Keratinocyte (primary cell): ENCODE results near the gene CELF2. TPM values are rescaled to one million over a fixed set of nuclear protein-coding genes. Genes with fewer than 3 reads are reported as not detected.

Experiments used
- DNase-seq: peaks from one replicate; pipeline ENCODE4 v3.0.0-alpha.2; 2011; ENCODE audit warnings: low read depth, missing footprints, low spot score
- FAIRE-seq: peaks from 2 replicates; lab custom pipeline; 2011; peaks lifted over from hg19 to GRCh38; lab: Jason Lieb, UNC
- H2AFZ ChIP-seq: 2 replicates; pipeline ENCODE4 v1.6.0; 2012; ENCODE audit warnings: low read length, control low read depth, inconsistent platforms; ENCODE audit not compliant: control insufficient read depth
- H3K27ac ChIP-seq: 2 replicates; pipeline ENCODE4 v1.5.1; 2011; ENCODE audit warnings: low read length; ENCODE audit not compliant: control insufficient read depth, insufficient read depth
- H3K27me3 ChIP-seq: 3 replicates; pipeline ENCODE4 v1.6.0; 2011; ENCODE audit warnings: low read length; ENCODE audit not compliant: control insufficient read depth, insufficient read depth; ENCODE audit errors: extremely low read depth
- H3K36me3 ChIP-seq, 2 experiments: 2 replicates in 1 of 2; 3 replicates in 1 of 2; pipeline ENCODE4 v1.5.1; 2011; ENCODE audit warnings: low read length in 2 of 2, mild to moderate bottlenecking in 1 of 2; ENCODE audit not compliant: control insufficient read depth in 2 of 2, insufficient read depth in 2 of 2; ENCODE audit errors: extremely low read depth in 1 of 2
- H3K4me1 ChIP-seq: 3 replicates; pipeline ENCODE4 v1.5.1; 2011; ENCODE audit warnings: low read length; ENCODE audit not compliant: control insufficient read depth, insufficient read depth; ENCODE audit errors: extremely low read depth
- H3K4me2 ChIP-seq: 3 replicates; pipeline ENCODE4 v1.6.0; 2011; ENCODE audit warnings: low read depth, low read length; ENCODE audit not compliant: control insufficient read depth, insufficient read depth; ENCODE audit errors: extremely low read depth
- H3K4me3 ChIP-seq, 3 experiments: fragments of 200-600 bp in 1 of 3; sonication (generic) in 1 of 3; 2 replicates in 2 of 3; 3 replicates in 1 of 3; pipeline ENCODE4 v1.5.1; 2011 to 2016; ENCODE audit warnings: low read length in 3 of 3, mild to moderate bottlenecking in 3 of 3, control low read depth in 2 of 3, inconsistent platforms in 1 of 3, low read depth in 1 of 3, mixed read lengths in 1 of 3, mixed run types in 1 of 3, moderate library complexity in 1 of 3; ENCODE audit not compliant: control insufficient read depth in 2 of 3, insufficient read depth in 2 of 3; ENCODE audit errors: extremely low read depth in 1 of 3
- H3K79me2 ChIP-seq: 2 replicates; pipeline ENCODE4 v1.6.0; 2012; ENCODE audit warnings: low read length; ENCODE audit not compliant: control insufficient read depth, insufficient read depth
- H3K9ac ChIP-seq: 3 replicates; pipeline ENCODE4 v1.6.0; 2011; ENCODE audit warnings: low read length; ENCODE audit not compliant: control insufficient read depth, insufficient read depth; ENCODE audit errors: extremely low read depth
- H3K9me1 ChIP-seq: 3 replicates; pipeline ENCODE4 v1.6.0; 2011; ENCODE audit warnings: low read length; ENCODE audit not compliant: control insufficient read depth, insufficient read depth; ENCODE audit errors: extremely low read depth
- H3K9me3 ChIP-seq: 2 replicates; pipeline ENCODE4 v1.5.1; 2012; ENCODE audit warnings: low read depth, low read length; ENCODE audit not compliant: control insufficient read depth
- H4K20me1 ChIP-seq: 3 replicates; pipeline ENCODE4 v1.6.0; 2011; ENCODE audit warnings: low read length; ENCODE audit not compliant: control insufficient read depth, insufficient read depth; ENCODE audit errors: extremely low read depth
- EZH2 ChIP-seq: IDR thresholded peaks from one replicate; pipeline ENCODE4 v1.6.1; 2012; ENCODE audit warnings: inconsistent platforms, mild to moderate bottlenecking, low read length, moderate library complexity
- dilution Hi-C: fragments of 300-500 bp; cut with MboI; formaldehyde crosslinking; loops from one replicate; pipeline ENCODE4 v1.7.0; 2020; ENCODE audit warnings: low sequenced_read_pairs; ENCODE audit not compliant: extremely low pct_ligation_motif_present
- polyA plus RNA-seq, 5 experiments: library from polyadenylated mRNA; depleted of rRNA in 3 of 5; stranded (reverse) in 3 of 5; stranded (forward) in 1 of 5; unstranded in 1 of 5; fragments of >200 nt; gene quantifications; 1 replicate in 1 of 5; 2 replicates in 3 of 5; 3 replicates in 1 of 5; pipeline versions ENCODE4 v1.2.1 to v1.2.3, GENCODE V29; 2011 to 2012; ENCODE audit warnings: missing spikeins in 2 of 5, low read depth in 1 of 5, low replicate concordance in 1 of 5
- TF ChIP-seq, protein P1 (sequence below), 3 experiments: IDR thresholded peaks in 1 of 3; conservative IDR thresholded peaks in 1 of 3; optimal IDR thresholded peaks in 1 of 3; 2 replicates in 2 of 3; 3 replicates in 1 of 3; pipeline versions ENCODE3 to v1.5.1; 2011; ENCODE audit warnings: low read length in 3 of 3, mild to moderate bottlenecking in 3 of 3, moderate library complexity in 2 of 3, control low read depth in 1 of 3, inconsistent platforms in 1 of 3; ENCODE audit not compliant: insufficient read depth in 2 of 3; ENCODE audit errors: extremely low read depth in 1 of 3

CELF2 gene
- polyA plus RNA-seq, 1 donor (not counting 4 experiments of a cell fraction or from before 2014, with no cell fraction given), result 9.8 TPM

DNA sequence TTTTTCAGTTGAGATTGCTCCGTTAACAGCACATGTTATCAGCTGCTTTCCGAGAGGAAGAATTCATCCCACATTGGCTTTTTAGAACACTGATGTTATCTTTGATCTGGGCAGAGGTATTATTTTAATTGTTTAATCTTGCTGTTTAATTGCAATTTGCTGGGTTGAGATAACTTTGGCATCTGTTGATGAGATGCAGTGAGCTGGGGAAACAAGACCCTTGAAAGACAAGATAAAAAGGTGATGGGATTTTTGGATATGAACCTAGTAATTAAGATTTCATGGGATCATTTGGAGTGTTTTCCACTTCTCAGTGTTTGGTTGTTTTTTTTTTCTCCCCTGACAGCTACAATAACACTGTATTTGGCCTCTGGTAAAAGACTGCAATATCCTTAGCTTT lies 4.5 kb downstream of the CELF2 start:
- Histone ChIP-seq H2AFZ (no peak overlapping the region), H3K79me2 (peaks cover 6% of the 10 kb centered on the region), H3K9me1 (no peaks in the 10 kb centered on the region), H3K9ac (no peak overlapping the region), H3K27ac (no peak overlapping the region), H3K4me3 (no peak overlapping the region), H3K27me3 (peaks cover 2% of the 10 kb centered on the region), H3K4me2 (no peak overlapping the region), H3K4me1 (peaks cover 2% of the 10 kb centered on the region), H3K36me3 (no peaks in the 10 kb centered on the region), H3K9me3 (no peaks in the 10 kb centered on the region), H4K20me1 (no peaks in the 10 kb centered on the region)
- TF ChIP-seq, protein P1, sequence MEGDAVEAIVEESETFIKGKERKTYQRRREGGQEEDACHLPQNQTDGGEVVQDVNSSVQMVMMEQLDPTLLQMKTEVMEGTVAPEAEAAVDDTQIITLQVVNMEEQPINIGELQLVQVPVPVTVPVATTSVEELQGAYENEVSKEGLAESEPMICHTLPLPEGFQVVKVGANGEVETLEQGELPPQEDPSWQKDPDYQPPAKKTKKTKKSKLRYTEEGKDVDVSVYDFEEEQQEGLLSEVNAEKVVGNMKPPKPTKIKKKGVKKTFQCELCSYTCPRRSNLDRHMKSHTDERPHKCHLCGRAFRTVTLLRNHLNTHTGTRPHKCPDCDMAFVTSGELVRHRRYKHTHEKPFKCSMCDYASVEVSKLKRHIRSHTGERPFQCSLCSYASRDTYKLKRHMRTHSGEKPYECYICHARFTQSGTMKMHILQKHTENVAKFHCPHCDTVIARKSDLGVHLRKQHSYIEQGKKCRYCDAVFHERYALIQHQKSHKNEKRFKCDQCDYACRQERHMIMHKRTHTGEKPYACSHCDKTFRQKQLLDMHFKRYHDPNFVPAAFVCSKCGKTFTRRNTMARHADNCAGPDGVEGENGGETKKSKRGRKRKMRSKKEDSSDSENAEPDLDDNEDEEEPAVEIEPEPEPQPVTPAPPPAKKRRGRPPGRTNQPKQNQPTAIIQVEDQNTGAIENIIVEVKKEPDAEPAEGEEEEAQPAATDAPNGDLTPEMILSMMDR (optimal IDR thresholded peaks at IDR 0.05 in 1 of 3, IDR thresholded peaks at IDR 0.05 in 1 of 3, conservative IDR thresholded peaks at IDR 0.05 in 1 of 3; ENCODE audit: extremely low read depth in 1 of 3, insufficient read depth in 2 of 3, low read length in 3 of 3), result no peak
- TF ChIP-seq EZH2, result no peak
- dilution Hi-C loops, result no loop called here
- FAIRE-seq, result no peak
- DNase-seq, result no peak

DNA sequence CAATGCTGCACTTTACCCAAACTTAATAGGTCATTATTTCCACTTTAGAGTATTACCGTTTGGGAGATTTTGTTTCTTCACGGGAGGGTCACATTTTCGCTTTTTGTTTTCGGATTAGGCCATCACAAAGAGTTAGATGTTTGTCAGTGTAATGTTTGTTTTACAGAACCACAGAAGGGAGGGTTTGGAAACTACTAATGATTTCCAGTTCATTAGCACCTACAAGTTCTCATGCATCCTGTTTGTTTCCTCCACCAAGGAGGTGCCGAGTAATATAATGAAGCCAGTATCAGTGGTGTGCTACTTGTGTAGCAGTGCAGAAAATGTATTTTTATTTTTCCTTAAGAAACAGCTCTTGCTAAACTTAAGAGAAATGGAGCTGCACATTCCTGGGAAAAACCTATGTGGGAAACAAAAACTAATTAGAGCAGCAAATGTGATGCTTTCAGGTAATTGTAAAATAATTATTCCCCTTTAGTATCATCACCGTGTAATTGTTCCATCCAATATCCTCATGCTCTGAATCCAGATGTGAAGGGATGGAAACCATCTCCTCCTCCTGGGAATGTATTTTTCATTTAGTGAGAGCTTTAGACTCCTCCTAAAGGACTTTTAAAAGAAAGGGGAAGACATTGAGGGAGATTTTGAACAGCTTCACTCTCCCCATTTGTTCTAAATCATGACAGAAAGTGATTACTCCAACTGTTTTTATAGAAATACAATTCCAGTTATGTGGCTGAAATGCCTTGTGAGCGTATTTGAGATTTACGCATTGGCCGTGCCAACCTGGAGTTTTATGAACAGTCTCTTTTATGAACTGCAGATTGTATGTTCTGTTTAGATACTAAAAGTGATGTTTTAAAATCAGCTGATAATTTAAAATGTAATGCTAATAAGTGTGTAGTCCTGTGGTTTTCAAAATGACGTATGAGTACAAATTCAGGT lies 5.6 kb downstream of the CELF2 start:
- no peak overlapping the region for H3K9ac ChIP-seq
- H3K4me1 ChIP-seq, result no peaks in the 10 kb centered on the region
- H3K9me3 ChIP-seq, result no peaks in the 10 kb centered on the region
- H3K27me3 ChIP-seq, result no peaks in the 10 kb centered on the region
- FAIRE-seq (no peak), DNase-seq (no peak)
- H3K4me3 ChIP-seq, result no peak overlapping the region
- dilution Hi-C loops, result no loop called here
- no peaks in the 10 kb centered on the region for H3K9me1 ChIP-seq
- TF ChIP-seq, protein P1 (optimal IDR thresholded peaks at IDR 0.05 in 1 of 3, IDR thresholded peaks at IDR 0.05 in 1 of 3, conservative IDR thresholded peaks at IDR 0.05 in 1 of 3; ENCODE audit: extremely low read depth in 1 of 3, insufficient read depth in 2 of 3, low read length in 3 of 3), result no peak
- no peak for TF ChIP-seq EZH2
- no peaks in the 10 kb centered on the region for H3K36me3 ChIP-seq
- H3K4me2 ChIP-seq, result no peak overlapping the region
- H4K20me1 ChIP-seq, result no peaks in the 10 kb centered on the region
- H3K27ac ChIP-seq, result no peak overlapping the region
- H2AFZ ChIP-seq, result no peak overlapping the region
- peaks cover 6% of the 10 kb centered on the region for H3K79me2 ChIP-seq
